Prostate gland (tissue), 2 donors: Measurements from ENCODE around the gene DDAH1. TPM values are rescaled to one million over a fixed set of nuclear protein-coding genes. Genes with fewer than 3 reads are reported as not detected.

ENCODE experiments used
- DNase-seq: peaks from one replicate; pipeline ENCODE4 v3.0.0-alpha.2; 2019; ENCODE audit warnings: low spot score
- H3K27ac ChIP-seq, 2 donors: fragments of 200-600 bp; sonication (generic); 2 replicates each; pipeline ENCODE4 v1.5.1; 2017 to 2019
- H3K27me3 ChIP-seq: fragments of 200-600 bp; sonication (generic); replicated peaks from 2 replicates; pipeline ENCODE4 v1.5.1; 2019; ENCODE audit not compliant: insufficient read depth
- H3K36me3 ChIP-seq, 2 donors: fragments of 200-600 bp; sonication (generic); 1 replicate in 1 of 2; 2 replicates in 1 of 2; pipeline versions ENCODE4 v1.5.1 to v1.8.1; 2017 to 2019
- H3K4me1 ChIP-seq: fragments of 200-600 bp; sonication (generic); replicated peaks from 2 replicates; pipeline ENCODE4 v1.5.1; 2019
- H3K4me3 ChIP-seq, 2 donors: fragments of 200-600 bp; sonication (generic); 2 replicates each; pipeline ENCODE4 v1.5.1; 2017 to 2019
- H3K9me3 ChIP-seq: fragments of 200-600 bp; sonication (generic); 2 replicates; pipeline ENCODE4 v1.5.1; 2017
- CTCF ChIP-seq, 4 experiments: fragments of 200-600 bp in 2 of 4; fragments of 450-650 bp in 2 of 4; sonication (generic) in 2 of 4; IDR thresholded peaks; 1 replicate in 3 of 4; 2 replicates in 1 of 4; pipeline ENCODE4 v1.5.1; 2016 to 2019; ENCODE audit warnings: antibody characterized with exemption in 4 of 4, mild to moderate bottlenecking in 2 of 4, moderate library complexity in 2 of 4
- POLR2A ChIP-seq: fragments of 450-650 bp; IDR thresholded peaks from one replicate; pipeline ENCODE4 v1.6.1; 2016; ENCODE audit warnings: antibody characterized with exemption, mild to moderate bottlenecking
- POLR2AphosphoS5 ChIP-seq: sonication (generic); formaldehyde crosslinking; IDR thresholded peaks from one replicate; pipeline ENCODE4 v1.6.1; 2017; ENCODE audit warnings: antibody characterized with exemption
- WGBS: methylation state at CpG from one replicate; pipeline ENCODE4 v1.1.5; 2018; 5-methylcytosine and 5-hydroxymethylcytosine counted together
- intact Hi-C: fragments of 100-400 bp; cut with DNase I; formaldehyde crosslinking; loops from one replicate; pipeline ENCODE4 v1.14.2; 2022
- total RNA-seq, 2 donors: library from RNA; depleted of rRNA; stranded (reverse); fragments of >200 nt; gene quantifications; one replicate each; pipeline ENCODE4 v1.1.0, GENCODE V29; 2016

Gene DDAH1
- total RNA-seq, 2 donors from 2014 or later = 61.6 to 70.7 TPM

DNA sequence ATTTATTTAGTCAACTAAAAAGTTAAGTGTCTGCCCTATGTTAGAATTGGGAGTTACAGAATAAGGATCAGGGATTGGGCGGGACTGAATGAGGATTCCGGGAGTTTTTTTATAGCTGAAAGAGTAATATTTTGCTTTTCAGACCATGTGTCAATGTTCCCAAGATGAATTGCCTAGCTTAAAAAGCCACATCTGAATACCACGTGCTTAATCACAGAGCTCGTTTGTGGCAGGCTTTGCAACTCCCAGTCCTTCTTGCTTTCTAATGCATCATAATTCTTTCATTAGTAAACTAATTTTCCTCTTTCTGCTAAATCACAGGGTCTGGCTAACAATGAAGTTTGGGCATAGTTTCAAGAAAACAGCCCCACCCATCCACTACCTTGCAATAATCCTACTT lies 184.3 kb downstream of the DDAH1 start:
- DNase-seq = no peak
- Histone ChIP-seq H3K9me3 (no peaks in the 10 kb centered on the region), H3K4me1 (no peaks in the 10 kb centered on the region), H3K27me3 (no peaks in the 10 kb centered on the region), H3K4me3 (no peak overlapping the region), H3K36me3 (no peaks in the 10 kb centered on the region), H3K27ac (no peak overlapping the region)
- 65% methylated on average over 4 of the region's 4 CpGs for WGBS
- intact Hi-C loops = no loop called here
- TF ChIP-seq CTCF (IDR thresholded peaks at IDR 0.05) (no peak), POLR2A (no peak), POLR2AphosphoS5 (no peak)

DNA sequence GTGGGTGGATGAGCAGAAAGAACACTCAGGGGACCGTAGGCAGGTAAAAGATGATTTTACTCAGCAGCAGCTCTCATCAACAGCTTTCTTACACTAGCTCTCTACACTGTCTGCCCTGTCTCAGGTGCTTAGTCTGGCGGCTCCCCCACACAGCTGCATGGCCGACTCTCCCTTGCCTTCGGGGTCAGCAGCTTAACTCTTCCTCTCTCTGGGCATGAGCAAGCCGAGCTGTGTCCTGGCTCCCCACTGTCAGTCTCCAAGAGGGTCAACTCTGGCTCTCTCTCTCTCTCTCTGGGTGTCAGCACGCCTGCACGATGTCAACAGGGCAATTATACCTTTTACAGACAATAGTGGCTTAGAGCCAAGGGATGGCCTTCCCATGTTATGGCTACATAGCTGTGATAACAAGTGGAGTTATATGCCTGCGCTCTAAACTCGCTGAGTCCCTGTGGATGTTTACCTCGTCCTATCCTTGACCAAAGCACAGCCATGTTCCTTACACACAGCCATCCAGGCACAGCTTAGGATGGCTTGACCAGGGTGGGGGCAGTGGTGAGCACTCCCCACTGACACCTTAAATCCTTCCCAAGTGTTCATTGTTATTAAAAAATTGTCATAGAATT lies 185.4 kb downstream of the DDAH1 start:
- Histone ChIP-seq H3K4me1 (no peaks in the 10 kb centered on the region), H3K9me3 (no peaks in the 10 kb centered on the region), H3K27me3 (no peaks in the 10 kb centered on the region), H3K36me3 (no peaks in the 10 kb centered on the region), H3K27ac (peak overlapping the region; percentile 97 to 98), H3K4me3 (no peak overlapping the region)
- no peak for DNase-seq
- no peak for TF ChIP-seq POLR2AphosphoS5
- TF ChIP-seq POLR2A = no peak
- TF ChIP-seq CTCF (IDR thresholded peaks at IDR 0.05) = no peak
- intact Hi-C loops = no loop called here
- 71% methylated on average over 10 of the region's 10 CpGs for WGBS

DNA sequence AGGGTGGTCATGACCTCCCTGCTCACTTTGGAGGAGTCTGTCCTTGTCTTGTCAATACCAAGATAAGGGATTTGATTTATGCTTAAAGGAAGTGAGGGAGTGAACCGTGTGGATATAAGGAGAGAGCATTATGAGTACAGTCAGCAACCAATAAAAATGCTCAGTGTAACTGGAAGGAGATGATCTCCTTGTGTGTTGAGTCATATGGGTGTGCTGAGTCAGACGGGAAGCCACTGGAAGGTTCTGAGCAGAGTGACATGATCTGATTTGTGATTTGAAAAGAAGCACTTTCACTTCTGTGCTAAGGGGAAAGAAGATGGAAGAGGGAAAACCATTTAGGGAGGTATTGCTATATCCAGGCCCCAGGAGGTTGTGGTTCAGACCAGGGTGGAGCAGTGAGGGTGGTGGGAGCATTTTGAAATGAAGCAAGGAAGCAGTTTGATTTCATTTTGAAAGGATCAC lies 186.1 kb downstream of the DDAH1 start:
- no peaks in the 10 kb centered on the region for H3K4me1 ChIP-seq
- WGBS = 2% methylated on average over 2 of the region's 2 CpGs

GRCh38 chr1:85277802-85278201 lies 187.2 kb downstream of the DDAH1 start:
- Histone ChIP-seq H3K36me3 (no peaks in the 10 kb centered on the region), H3K9me3 (no peaks in the 10 kb centered on the region), H3K4me3 (no peak overlapping the region), H3K27me3 (no peaks in the 10 kb centered on the region), H3K27ac (peak overlapping the region; percentile 97 to 98), H3K4me1 (no peaks in the 10 kb centered on the region)
- TF ChIP-seq CTCF (IDR thresholded peaks at IDR 0.05) (no peak), POLR2AphosphoS5 (peak; percentile 17), POLR2A (no peak)
- intact Hi-C loops = no loop called here
- no peak for DNase-seq
- WGBS = 55% methylated on average over 4 of the region's 4 CpGs

More for the DNA sequence above, 186.1 kb downstream of the DDAH1 start:
- Histone ChIP-seq H3K27me3 (no peaks in the 10 kb centered on the region), H3K4me3 (no peak overlapping the region), H3K9me3 (no peaks in the 10 kb centered on the region), H3K36me3 (no peaks in the 10 kb centered on the region), H3K27ac (peak overlapping the region; percentile 97 to 98)
- intact Hi-C loops = no loop called here
- TF ChIP-seq CTCF (IDR thresholded peaks at IDR 0.05) (no peak), POLR2AphosphoS5 (peak; percentile 94), POLR2A (no peak)
- peak; percentile 65 for DNase-seq

DNA sequence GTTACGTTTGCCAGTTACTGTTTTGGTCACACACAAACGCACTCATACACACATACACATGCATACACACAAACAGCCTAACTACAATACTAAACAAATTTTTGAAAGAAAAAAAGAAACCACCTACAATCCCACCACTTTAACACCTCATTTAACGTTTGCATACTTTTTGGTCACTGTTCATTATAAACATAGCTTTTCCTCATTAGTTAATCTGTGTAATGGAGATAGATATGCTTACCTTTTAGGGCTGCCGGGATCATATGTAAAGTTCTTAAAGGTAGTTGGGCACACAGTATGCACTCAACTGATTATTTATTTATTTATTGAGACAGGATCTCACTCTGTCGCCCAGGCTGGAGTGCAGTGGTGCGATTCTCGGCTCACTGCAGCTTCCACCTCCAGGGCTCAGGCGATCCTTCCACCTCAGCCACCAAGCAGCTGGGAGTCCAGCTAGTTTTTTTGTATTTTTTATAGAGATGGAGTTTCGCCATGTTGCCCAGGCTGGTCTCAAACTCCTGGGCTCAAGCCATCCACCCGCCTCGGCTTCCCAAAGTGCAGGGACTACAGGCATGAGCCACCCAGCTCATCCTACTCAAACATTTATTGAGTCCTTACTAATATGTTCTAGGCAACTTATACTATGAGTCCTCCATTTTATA lies 187.8 kb downstream of the DDAH1 start:
- no peak for DNase-seq
- peak overlapping the region; percentile 86 to 91 for H3K4me3 ChIP-seq
- H3K27me3 ChIP-seq = no peaks in the 10 kb centered on the region
- no peak for TF ChIP-seq CTCF (IDR thresholded peaks at IDR 0.05)
- no peak for TF ChIP-seq POLR2A
- TF ChIP-seq POLR2AphosphoS5 = no peak
- no peaks in the 10 kb centered on the region for H3K9me3 ChIP-seq
- H3K36me3 ChIP-seq = no peaks in the 10 kb centered on the region
- whole genome bisulfite sequencing = 62% methylated on average over 11 of the region's 11 CpGs
- intact Hi-C loops = no loop called here
- peak overlapping the region; percentile 97 to 98 for H3K27ac ChIP-seq
- no peaks in the 10 kb centered on the region for H3K4me1 ChIP-seq
